Esophagus mucosa (tissue), 1 donor: ENCODE measurements around the gene GPRC5B. TPM values are rescaled to one million over a fixed set of nuclear protein-coding genes. Genes with fewer than 3 reads are reported as not detected.

Experiments used
- ATAC-seq: fragments of 200-7000 bp; cut with Tn5 transposase; one replicate; pipeline ENCODE4 v1.9.1; 2020
- total RNA-seq: library from RNA; stranded (reverse); gene quantifications from one replicate; pipeline ENCODE4 v1.2.4, GENCODE V29; 2023
- donor health status: DM: yes; HTN: yes; CAD: no.

GPRC5B gene
- total RNA-seq, 1 donor from 2014 or later, result 3.1 TPM

GRCh38 chr16:19809121-19809635 is 75.5 kb downstream of the GPRC5B start:
- peak; percentile 47 for ATAC-seq

- ATAC-seq, result no peak
Observed at GRCh38 chr16:19808061-19808641, 76.5 kb downstream of the GPRC5B start.

Other genes starting within 250 kb of the GPRC5B start
- gene KNOP1, start 166.6 kb downstream of the GPRC5B start, total RNA-seq, result 15.5 TPM
- gene IQCK, start 166.6 kb downstream of the GPRC5B start, total RNA-seq, result 4.7 TPM
- not detected for gene GPR139, start 189.0 kb upstream of the GPRC5B start, total RNA-seq